Skeletal muscle satellite cell (primary cell): Measurements from ENCODE around the gene TMEM258. TPM values are rescaled to one million over a fixed set of nuclear protein-coding genes. Genes with fewer than 3 reads are reported as not detected.
A peak's percentile ranks its signal among the peaks of the same experiment; 100 is the strongest.

Source experiments
- H3K27me3 ChIP-seq: 2 replicates; pipeline ENCODE4 v1.7.0; 2013; ENCODE audit warnings: low read length; ENCODE audit not compliant: control insufficient read depth, insufficient read depth
- H3K36me3 ChIP-seq: 2 replicates; pipeline ENCODE4 v1.7.0; 2013; ENCODE audit warnings: mild to moderate bottlenecking, control low read depth, low read length; ENCODE audit not compliant: insufficient read depth
- H3K4me1 ChIP-seq: 2 replicates; pipeline ENCODE4 v1.7.0; 2013; ENCODE audit warnings: low read length; ENCODE audit not compliant: control insufficient read depth, insufficient read depth
- H3K4me2 ChIP-seq: 2 replicates; pipeline ENCODE4 v1.7.0; 2013; ENCODE audit warnings: mild to moderate bottlenecking, low read length
- H3K4me3 ChIP-seq: 2 replicates; pipeline ENCODE4 v1.7.0; 2013; ENCODE audit warnings: low read length
- H3K9ac ChIP-seq: 2 replicates; pipeline ENCODE4 v1.7.0; 2013; ENCODE audit warnings: mild to moderate bottlenecking, low read depth, low read length, moderate library complexity
- H3K9me3 ChIP-seq: replicated peaks from 2 replicates; pipeline ENCODE4 v1.7.0; 2013; ENCODE audit warnings: mild to moderate bottlenecking, control low read depth, low read length
- total RNA-seq: library from RNA; depleted of rRNA; stranded (reverse); fragments of >200 nt; gene quantifications from 2 replicates; pipeline ENCODE4 v1.2.3, GENCODE V29; 2012; rRNA removed

TMEM258 gene
- 56.5 and 69.9 TPM in 2 replicates for total RNA-seq

DNA sequence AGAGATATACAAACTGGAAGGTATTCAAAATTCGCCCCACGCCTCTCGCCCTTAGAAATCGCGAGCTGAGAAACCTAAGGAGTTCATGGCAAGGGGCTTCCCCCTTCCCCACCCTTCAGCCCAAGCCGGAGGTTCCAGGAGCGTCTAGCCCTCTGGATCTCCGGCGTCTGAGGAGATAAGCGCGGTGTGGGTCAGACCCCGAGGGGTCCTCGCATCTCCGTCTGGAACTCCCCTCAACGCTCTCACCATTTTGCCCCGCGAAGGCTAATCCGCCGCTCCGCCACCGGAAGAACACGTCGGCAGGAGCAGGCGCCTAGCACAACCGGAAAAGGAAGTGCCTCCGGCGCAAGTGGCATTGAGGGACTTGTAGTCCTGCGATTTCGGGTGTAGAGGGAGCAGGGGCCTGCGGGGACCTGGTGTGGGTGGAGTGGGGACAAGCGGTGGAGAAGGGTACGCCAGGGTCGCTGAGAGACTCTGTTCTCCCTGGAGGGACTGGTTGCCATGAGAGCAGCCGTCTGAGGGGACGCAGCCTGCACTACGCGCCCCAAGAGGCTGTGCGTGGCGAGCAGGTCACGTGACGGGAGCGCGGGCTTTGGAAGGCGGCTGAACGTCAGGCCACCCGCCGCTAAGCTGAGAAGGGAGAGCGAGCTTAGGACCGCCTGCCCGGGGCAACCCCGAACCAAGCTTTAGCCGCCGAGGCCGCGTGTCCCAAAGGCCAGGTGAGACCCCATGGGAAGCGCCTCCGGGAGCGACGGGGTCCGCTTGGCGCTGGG lies at the start of gene TMEM258, which contains the start of gene FEN1:
TSS of gene TMEM258 (minus strand) at position 290 of the 773 bp plus-strand sequence. CDS start at position 249, 41 bp downstream.
TSS of gene FEN1 (plus strand) at position 602 of the 773 bp plus-strand sequence. CDS start 2,451 bp downstream, outside the sequence.
- H3K9ac ChIP-seq: peak within 1 kb of the TSS; percentile 96
- peak within 1 kb of the TSS; percentile 85 for H3K4me3 ChIP-seq
- no peaks in the 10 kb centered on the region for H3K27me3 ChIP-seq
- H3K36me3 ChIP-seq: peaks cover 38% of the 10 kb centered on the region
- no peaks in the 10 kb centered on the region for H3K9me3 ChIP-seq
- peak within 1 kb of the TSS; percentile 96 for H3K4me2 ChIP-seq
- H3K4me1 ChIP-seq: peaks cover 22% of the 10 kb centered on the region

DNA sequence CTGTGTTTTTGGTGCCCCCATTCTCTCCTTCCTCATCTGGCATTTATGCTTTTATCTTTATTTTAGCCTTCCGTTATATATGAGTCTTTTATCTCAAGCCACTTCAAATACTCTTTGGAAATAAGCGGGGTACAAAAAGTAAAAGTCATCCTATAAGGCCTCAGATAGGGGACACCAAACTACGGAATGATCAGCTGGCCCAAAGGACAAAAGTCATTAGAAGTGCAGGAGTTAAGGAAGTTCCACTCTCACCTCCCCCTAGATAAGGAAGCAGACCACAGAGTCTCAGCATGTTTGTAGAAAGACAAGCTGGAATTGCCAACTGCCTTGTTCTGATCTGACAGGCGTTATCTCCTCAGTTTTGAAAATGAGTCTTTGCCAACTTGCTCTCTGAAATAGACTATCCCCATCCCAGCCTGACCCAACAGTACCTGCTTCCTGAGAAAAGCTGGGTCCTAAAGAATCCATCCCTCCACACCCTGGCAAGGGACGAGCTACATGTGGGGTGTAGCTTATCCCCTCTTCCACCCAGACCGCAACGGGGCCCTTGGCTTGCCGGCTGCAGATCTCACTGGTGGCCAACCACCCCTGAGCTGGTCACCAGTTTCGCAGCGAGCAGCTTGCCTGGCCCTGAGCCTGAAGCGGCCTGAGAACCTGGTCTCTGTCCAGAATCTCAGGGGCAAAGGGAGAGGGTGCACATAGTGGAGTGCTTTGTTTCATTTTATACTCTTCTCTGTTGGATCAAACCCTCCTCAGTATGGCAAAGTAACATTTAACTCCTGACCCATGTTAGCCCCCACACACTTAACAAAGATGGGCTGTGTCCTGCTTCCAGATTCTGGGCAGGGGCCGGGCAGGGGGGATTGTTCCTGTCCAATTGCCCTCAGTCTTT lies 49.5 kb upstream of the TMEM258 start:
- peaks cover 38% of the 10 kb centered on the region for H3K36me3 ChIP-seq
- no peak overlapping the region for H3K4me3 ChIP-seq
- no peaks in the 10 kb centered on the region for H3K4me1 ChIP-seq
- H3K9ac ChIP-seq: no peak overlapping the region
- H3K4me2 ChIP-seq: no peak overlapping the region
- no peaks in the 10 kb centered on the region for H3K27me3 ChIP-seq
- H3K9me3 ChIP-seq: no peaks in the 10 kb centered on the region

DNA sequence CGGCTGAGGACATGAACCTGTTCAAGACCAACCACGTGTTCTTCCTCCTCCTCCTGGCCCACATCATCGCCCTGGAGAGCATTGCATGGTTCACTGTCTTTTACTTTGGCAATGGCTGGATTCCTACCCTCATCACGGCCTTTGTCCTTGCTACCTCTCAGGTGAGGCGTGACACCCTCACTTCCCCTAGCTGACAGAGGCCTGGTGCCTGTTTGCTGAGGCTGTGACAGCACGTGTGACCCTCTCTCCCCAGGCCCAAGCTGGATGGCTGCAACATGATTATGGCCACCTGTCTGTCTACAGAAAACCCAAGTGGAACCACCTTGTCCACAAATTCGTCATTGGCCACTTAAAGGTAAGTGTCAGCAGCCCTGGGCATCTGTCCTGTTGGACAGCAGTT lies 48.0 kb upstream of the TMEM258 start:
- Histone ChIP-seq H3K9me3 (no peaks in the 10 kb centered on the region), H3K36me3 (peaks cover 38% of the 10 kb centered on the region), H3K27me3 (no peaks in the 10 kb centered on the region), H3K4me1 (no peaks in the 10 kb centered on the region), H3K4me2 (no peak overlapping the region), H3K4me3 (no peak overlapping the region), H3K9ac (no peak overlapping the region)

DNA sequence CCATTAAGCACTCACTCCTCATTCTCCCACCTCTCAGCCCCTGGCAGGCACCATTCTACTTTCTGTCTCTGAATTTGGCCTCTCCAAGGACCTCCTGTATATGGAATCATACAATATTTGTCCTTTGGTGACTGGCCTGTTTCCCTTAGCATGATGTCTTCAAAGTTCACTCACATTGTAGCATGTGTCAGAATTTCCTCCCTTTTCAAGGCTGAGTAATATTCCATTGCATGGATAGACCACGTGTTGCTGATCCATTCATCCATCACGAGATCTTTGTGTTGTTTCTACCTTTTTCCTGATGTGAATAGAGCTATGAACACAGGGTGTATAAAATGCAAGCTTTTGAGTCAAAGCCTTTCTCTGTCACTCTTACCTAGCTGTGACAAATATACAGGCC lies 47.3 kb upstream of the TMEM258 start:
- H3K4me1 ChIP-seq: peaks cover 6% of the 10 kb centered on the region
- no peak overlapping the region for H3K4me3 ChIP-seq
- no peaks in the 10 kb centered on the region for H3K27me3 ChIP-seq
- H3K9ac ChIP-seq: no peak overlapping the region
- H3K36me3 ChIP-seq: peaks cover 38% of the 10 kb centered on the region
- no peaks in the 10 kb centered on the region for H3K9me3 ChIP-seq
- H3K4me2 ChIP-seq: no peak overlapping the region

DNA sequence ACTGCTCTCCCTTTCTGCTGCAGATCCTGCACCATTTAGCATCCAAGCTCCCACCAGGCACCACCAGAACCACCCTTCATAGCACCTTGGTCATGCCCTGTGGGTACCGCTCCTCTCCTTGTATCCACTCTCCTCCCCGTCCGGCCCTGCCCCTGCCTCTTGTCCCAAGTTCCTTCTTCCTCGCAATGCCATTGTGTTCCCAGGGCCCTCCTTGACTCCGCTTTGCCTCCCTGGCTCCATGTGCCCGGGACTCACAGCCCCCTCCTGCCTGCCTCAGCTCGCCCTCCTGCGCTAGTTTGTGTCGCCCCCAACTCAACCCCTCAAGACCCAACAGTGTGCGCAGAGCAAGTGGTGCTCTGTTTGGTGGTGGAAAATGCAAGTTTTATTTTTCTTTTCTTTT lies 46.5 kb upstream of the TMEM258 start:
- no peak overlapping the region for H3K4me2 ChIP-seq
- no peak overlapping the region for H3K4me3 ChIP-seq
- H3K9me3 ChIP-seq: no peaks in the 10 kb centered on the region
- H3K4me1 ChIP-seq: peaks cover 14% of the 10 kb centered on the region
- H3K9ac ChIP-seq: no peak overlapping the region
- peaks cover 38% of the 10 kb centered on the region for H3K36me3 ChIP-seq
- H3K27me3 ChIP-seq: no peaks in the 10 kb centered on the region

DNA sequence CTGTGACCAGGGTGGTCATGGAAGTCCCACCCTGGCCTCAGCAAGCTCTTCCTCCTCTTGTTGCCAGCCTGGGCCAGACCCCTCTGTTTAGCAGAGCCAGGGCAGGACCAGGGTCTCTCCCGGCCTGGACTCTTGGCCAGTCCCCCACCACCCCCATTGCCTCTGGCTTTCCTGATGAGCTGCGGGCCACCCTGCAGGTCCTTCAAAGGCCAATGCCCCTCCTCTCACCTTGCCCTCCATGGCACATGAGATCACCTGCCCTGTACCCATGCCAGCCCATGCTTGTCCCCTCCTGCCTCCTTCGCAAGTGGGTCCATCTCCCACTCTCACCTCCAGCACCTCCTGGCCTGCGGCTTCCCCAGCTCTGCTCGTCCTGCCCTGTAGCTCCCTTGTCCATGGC lies 46.1 kb upstream of the TMEM258 start:
- Histone ChIP-seq H3K27me3 (no peaks in the 10 kb centered on the region), H3K36me3 (peaks cover 38% of the 10 kb centered on the region), H3K4me1 (peaks cover 18% of the 10 kb centered on the region), H3K9me3 (no peaks in the 10 kb centered on the region), H3K4me2 (no peak overlapping the region), H3K9ac (no peak overlapping the region), H3K4me3 (no peak overlapping the region)

DNA sequence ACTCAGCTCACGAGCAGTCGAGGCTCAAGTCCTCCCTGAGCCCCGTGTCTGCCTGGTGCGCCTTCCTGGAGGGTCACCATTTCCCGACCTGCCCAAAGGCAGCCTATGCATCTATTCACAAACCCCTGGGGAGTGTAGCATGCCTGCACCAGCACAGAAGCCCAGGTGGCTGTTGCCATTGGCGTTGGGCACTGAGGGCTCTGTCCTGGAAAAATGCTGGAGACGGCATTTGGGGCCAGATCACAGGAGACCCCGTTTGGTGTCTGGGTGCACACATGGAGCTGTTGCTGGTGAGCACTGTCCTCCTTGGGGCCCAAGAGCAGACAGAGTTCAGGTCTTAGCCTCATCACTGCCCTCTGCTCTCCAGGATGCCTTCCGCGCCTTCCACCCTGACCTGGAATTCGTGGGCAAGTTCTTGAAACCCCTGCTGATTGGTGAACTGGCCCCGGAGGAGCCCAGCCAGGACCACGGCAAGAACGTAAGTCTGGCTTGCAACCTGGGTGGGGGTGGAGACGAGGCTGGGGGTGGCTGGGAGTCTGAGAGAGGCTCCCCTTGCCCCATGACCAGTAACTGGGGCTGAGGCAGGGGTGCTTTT lies 45.1 kb upstream of the TMEM258 start:
- no peaks in the 10 kb centered on the region for H3K9me3 ChIP-seq
- no peak overlapping the region for H3K4me2 ChIP-seq
- no peaks in the 10 kb centered on the region for H3K27me3 ChIP-seq
- no peak overlapping the region for H3K4me3 ChIP-seq
- H3K4me1 ChIP-seq: peaks cover 19% of the 10 kb centered on the region
- H3K36me3 ChIP-seq: peaks cover 28% of the 10 kb centered on the region
- no peak overlapping the region for H3K9ac ChIP-seq

DNA sequence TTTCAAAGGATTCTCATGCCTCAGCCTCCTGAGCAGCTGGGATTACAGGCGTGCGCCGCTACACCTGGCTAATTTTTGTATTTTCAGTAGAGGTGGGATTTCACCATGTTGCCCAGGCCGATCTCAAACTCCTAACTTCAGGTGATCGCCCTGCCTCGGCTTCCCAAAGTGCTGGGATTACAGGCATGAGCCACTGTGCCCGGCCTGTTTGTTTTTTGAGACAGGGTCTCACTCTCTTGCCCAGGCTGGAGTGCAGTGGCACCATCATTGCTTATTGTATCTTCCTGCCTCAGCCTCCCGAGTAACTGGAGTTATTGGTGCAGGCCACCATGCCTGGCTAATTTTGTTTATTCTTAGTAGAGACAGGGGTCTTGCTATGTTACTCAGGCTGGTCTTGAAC lies 43.8 kb upstream of the TMEM258 start:
- no peaks in the 10 kb centered on the region for H3K9me3 ChIP-seq
- peaks cover 16% of the 10 kb centered on the region for H3K36me3 ChIP-seq
- H3K4me3 ChIP-seq: no peak overlapping the region
- no peak overlapping the region for H3K9ac ChIP-seq
- no peak overlapping the region for H3K4me2 ChIP-seq
- no peaks in the 10 kb centered on the region for H3K27me3 ChIP-seq
- H3K4me1 ChIP-seq: peaks cover 19% of the 10 kb centered on the region

DNA sequence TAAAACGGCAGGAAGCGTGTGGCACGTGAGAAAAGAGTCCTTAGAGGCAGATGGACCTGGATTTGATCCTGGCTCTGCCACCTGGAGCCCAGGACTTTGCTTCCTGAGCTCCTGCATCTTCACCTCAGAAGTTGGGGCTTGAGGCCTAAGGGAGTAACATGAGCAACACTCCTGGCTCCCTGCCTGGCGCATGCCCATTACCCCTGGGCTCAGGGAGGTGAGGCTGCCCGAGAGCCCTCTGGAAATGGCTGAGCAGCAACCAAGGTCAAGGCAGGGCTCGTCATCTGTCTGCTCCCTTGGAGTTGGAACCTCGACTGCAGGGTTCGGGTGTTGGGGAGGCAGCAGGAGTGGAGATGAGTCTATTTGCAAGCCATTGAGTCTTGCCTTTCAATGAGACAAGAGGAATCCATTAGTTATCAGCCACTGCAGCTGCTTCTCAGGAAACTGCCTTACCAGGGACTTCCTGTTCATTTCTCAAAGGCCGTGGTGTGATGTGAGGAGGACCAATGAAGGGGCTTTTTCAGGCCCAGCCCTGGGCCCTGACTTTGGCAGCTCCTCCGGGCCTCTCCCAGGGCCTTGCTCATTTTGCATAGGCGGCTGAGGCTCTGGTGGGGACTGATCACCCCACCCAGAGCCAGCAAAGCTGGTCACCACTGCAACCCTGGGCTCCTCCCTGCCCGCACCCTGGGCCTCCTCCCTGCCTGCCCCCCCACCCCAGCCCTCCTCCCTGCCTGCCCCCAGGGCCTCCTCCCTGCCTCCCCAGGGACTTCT lies 42.1 kb upstream of the TMEM258 start:
- peaks cover under 1% of the 10 kb centered on the region for H3K36me3 ChIP-seq
- peak overlapping the region; percentile 51 for H3K4me2 ChIP-seq
- H3K9ac ChIP-seq: peak overlapping the region; percentile 28
- H3K27me3 ChIP-seq: no peaks in the 10 kb centered on the region
- peaks cover 33% of the 10 kb centered on the region for H3K4me1 ChIP-seq
- no peaks in the 10 kb centered on the region for H3K9me3 ChIP-seq
- H3K4me3 ChIP-seq: peak overlapping the region; percentile 4

DNA sequence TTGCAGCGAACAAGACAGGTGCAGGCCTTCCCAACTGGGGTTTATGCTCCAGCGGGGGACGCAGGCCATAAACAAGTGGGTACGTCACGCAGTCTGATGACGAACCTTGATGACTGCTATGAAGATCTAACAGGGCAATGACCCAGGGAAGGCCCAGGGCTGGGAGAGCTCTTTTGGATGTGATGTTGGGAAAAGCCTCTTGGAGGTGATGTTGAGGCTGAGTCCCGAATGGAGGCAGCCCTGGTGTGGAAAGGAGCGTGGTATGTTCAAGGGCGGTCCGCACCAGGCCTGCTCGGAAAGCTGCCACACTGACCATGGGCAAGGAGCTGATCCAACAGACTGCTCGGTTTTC lies 41.5 kb upstream of the TMEM258 start:
- no peaks in the 10 kb centered on the region for H3K27me3 ChIP-seq
- peaks cover 39% of the 10 kb centered on the region for H3K4me1 ChIP-seq
- H3K36me3 ChIP-seq: no peaks in the 10 kb centered on the region
- H3K4me2 ChIP-seq: peak overlapping the region; percentile 51
- no peaks in the 10 kb centered on the region for H3K9me3 ChIP-seq
- H3K4me3 ChIP-seq: no peak overlapping the region
- peak overlapping the region; percentile 28 for H3K9ac ChIP-seq

DNA sequence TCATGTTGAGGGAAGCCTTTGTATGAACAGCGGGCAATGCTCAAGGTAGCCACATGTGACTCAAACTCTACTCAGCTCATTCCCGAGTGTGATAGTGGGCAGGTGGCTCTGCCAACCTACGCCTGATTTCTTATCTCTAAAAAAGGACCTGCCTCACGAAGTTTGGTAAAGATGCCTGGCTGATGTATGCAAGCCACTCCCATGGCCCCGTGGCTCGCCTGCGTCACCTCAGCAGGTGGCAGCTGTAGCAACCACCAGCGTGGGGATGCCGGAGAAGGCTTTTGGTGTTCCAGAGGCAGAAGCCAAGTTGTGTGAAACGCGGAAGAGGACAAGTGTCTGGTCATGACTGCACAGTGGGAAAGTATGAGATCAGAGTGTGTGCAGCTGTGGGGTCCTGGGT lies 41.1 kb upstream of the TMEM258 start:
- H3K9me3 ChIP-seq: no peaks in the 10 kb centered on the region
- peaks cover 41% of the 10 kb centered on the region for H3K4me1 ChIP-seq
- H3K36me3 ChIP-seq: no peaks in the 10 kb centered on the region
- H3K4me3 ChIP-seq: no peak overlapping the region
- no peak overlapping the region for H3K9ac ChIP-seq
- no peak overlapping the region for H3K4me2 ChIP-seq
- no peaks in the 10 kb centered on the region for H3K27me3 ChIP-seq
